Sigmoid colon (tissue), 7 donors: ENCODE results near the gene APOL6. TPM values are rescaled to one million over a fixed set of nuclear protein-coding genes. Genes with fewer than 3 reads are reported as not detected.

ENCODE experiments used
- DNase-seq: peaks from one replicate; pipeline ENCODE4 v3.0.0-alpha.2; 2019
- H3K27ac ChIP-seq, 4 donors: fragments of 200-600 bp; sonication (generic); one replicate each; pipeline ENCODE4 v1.5.1; 2016 to 2019; ENCODE audit warnings: mild to moderate bottlenecking in 1 of 4
- H3K27me3 ChIP-seq, 3 donors: fragments of 200-600 bp; sonication (generic); one replicate each; pipeline ENCODE4 v1.5.1; 2019; ENCODE audit warnings: mild to moderate bottlenecking in 1 of 3
- H3K36me3 ChIP-seq, 4 donors: fragments of 200-600 bp; sonication (generic); one replicate each; pipeline ENCODE4 v1.5.1; 2016 to 2019
- H3K4me1 ChIP-seq, 4 donors: fragments of 200-600 bp; sonication (generic); one replicate each; pipeline ENCODE4 v1.5.1; 2017 to 2019
- H3K4me3 ChIP-seq, 4 donors: fragments of 200-600 bp; sonication (generic); one replicate each; pipeline ENCODE4 v1.5.1; 2017 to 2019; ENCODE audit warnings: mild to moderate bottlenecking in 2 of 4, moderate library complexity in 1 of 4
- H3K9me3 ChIP-seq, 4 donors: fragments of 200-600 bp in 3 of 4; sonication (generic) in 3 of 4; one replicate each; pipeline versions ENCODE4 v1.5.1 to v1.6.1; 2013 to 2019
- EP300 ChIP-seq, 4 donors: sonication (generic); formaldehyde crosslinking; IDR thresholded peaks; one replicate each; pipeline ENCODE4 v1.6.1; 2017; ENCODE audit warnings: antibody characterized with exemption in 4 of 4
- POLR2A ChIP-seq, 2 donors: fragments of 450-650 bp; IDR thresholded peaks; one replicate each; pipeline ENCODE4 v1.6.1; 2016; ENCODE audit warnings: antibody characterized with exemption in 2 of 2, mild to moderate bottlenecking in 2 of 2, moderate library complexity in 2 of 2
- POLR2AphosphoS5 ChIP-seq, 4 donors: sonication (generic); formaldehyde crosslinking; IDR thresholded peaks; one replicate each; pipeline ENCODE4 v1.6.1; 2017; ENCODE audit warnings: antibody characterized with exemption in 4 of 4
- WGBS, 2 donors: extraction: QIAGEN DNeasy Blood & Tissue Kit; methylation state at CpG; one replicate each; pipeline ENCODE4 v1.1.7; 2013; 5-methylcytosine and 5-hydroxymethylcytosine counted together
- intact Hi-C: fragments of 100-400 bp; cut with DNase I; formaldehyde crosslinking; loops from one replicate; pipeline ENCODE4 v1.15.1; 2023
- polyA plus RNA-seq, 3 donors: library from polyadenylated mRNA; stranded (reverse); fragments of 200-250 nt; gene quantifications; one replicate each; pipeline ENCODE4 v1.2.3, GENCODE V29; 2013
- total RNA-seq, 4 donors: library from RNA; depleted of rRNA; stranded (reverse); fragments of >200 nt; gene quantifications; one replicate each; pipeline ENCODE4 v1.1.0, GENCODE V29; 2016
- TF ChIP-seq, protein P1 (sequence below), 4 experiments: fragments of 450-650 bp in 3 of 4; fragments of 200-600 bp in 1 of 4; IDR thresholded peaks; one replicate each; pipeline ENCODE4 v1.5.1; 2016 to 2019; ENCODE audit warnings: antibody characterized with exemption in 4 of 4, mild to moderate bottlenecking in 3 of 4, moderate library complexity in 2 of 4
- donor health status: healthy with polysubstance abuse.
- donor health status: Bipolar disorder and iron deficiency.
- donor health status: healthy.

The APOL6 gene
- total and polyA plus RNA-seq, 7 donors: 4.2 to 28.2 (median 16.8) TPM

DNA sequence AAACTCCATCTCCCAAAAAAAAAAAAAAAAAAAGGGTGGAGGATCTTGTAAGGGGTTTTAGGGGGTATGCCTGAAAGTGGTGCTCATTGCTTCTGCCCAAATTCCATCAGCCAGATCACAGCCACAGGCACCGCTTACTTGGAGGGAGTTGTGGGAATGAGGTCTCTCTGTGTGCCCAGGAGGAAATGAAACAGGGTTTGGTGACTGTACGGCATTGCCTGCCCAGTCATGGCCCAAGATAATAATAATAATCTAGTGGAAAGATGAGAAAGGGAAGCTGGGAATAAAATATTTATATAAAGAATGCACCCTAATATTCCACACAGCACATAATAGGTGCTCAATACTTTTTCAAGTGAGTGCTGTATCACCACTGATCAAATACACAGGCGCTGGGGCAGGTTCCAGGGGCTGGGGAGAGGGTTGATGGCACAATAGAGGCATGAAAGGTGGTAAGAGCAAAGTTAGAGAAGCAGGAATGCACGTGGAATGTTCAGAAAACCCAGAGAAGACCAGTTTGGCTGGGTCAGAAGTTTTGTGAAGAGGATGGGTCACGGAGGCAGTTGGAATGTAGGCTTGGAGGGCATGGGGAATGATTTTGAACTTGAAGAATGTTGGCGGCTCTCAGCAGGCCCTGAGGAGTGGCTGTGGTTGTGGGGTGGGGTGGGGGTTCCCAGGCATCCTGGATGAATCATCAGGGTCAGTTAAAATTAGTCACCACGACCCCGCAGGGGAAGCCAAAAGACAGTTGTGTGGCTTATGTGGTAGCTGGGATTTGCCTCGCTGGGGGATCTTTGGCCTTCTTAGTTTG lies 18.6 kb upstream of the APOL6 start:
- Histone ChIP-seq H3K36me3 (no peaks in the 10 kb centered on the region), H3K4me3 (no peak overlapping the region), H3K4me1 (peaks cover 0 to 15% (median 12%) of the 10 kb centered on the region in 4 donors), H3K27me3 (no peaks in the 10 kb centered on the region), H3K27ac (peak overlapping the region; percentile 85 to 94 (median 90)), H3K9me3 (no peaks in the 10 kb centered on the region)
- DNase-seq: peak; percentile 91
- intact Hi-C loops: loop anchor here (5.0 kb wide), 1 partner anchor 113 kb away; no protein-coding TSS in a partner anchor
- WGBS, 2 donors: 43 to 51% methylated on average over 9 of the region's 9 CpGs
- TF ChIP-seq EP300 (IDR thresholded peaks at IDR 0.05) (no peak), POLR2AphosphoS5 (IDR thresholded peaks at IDR 0.05) (peak in 2 of 4 donors; percentile 34 to 40)

DNA sequence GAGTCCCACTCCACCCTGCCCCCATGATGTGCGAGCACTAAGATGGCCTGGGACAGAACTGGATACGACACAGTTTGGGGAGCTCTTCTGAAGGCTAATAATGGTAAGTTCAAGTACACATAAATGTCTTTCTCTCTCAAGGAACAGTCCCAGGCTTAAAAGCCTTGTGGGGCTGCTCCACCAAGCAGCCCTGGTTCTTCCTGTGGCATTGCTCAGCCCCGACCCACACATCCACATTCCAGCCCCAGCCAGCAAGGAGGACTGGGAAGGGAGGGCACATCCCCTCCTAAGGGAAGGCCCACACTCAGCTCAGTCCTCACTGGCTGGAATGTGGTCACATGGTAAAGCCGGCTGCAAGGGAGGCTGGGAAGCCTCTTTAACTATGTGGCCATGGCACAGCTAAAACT lies 17.9 kb upstream of the APOL6 start:
- no peaks in the 10 kb centered on the region for H3K9me3 ChIP-seq
- no peaks in the 10 kb centered on the region for H3K36me3 ChIP-seq
- TF ChIP-seq, protein P1, sequence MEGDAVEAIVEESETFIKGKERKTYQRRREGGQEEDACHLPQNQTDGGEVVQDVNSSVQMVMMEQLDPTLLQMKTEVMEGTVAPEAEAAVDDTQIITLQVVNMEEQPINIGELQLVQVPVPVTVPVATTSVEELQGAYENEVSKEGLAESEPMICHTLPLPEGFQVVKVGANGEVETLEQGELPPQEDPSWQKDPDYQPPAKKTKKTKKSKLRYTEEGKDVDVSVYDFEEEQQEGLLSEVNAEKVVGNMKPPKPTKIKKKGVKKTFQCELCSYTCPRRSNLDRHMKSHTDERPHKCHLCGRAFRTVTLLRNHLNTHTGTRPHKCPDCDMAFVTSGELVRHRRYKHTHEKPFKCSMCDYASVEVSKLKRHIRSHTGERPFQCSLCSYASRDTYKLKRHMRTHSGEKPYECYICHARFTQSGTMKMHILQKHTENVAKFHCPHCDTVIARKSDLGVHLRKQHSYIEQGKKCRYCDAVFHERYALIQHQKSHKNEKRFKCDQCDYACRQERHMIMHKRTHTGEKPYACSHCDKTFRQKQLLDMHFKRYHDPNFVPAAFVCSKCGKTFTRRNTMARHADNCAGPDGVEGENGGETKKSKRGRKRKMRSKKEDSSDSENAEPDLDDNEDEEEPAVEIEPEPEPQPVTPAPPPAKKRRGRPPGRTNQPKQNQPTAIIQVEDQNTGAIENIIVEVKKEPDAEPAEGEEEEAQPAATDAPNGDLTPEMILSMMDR (IDR thresholded peaks at IDR 0.05): no peak
- TF ChIP-seq POLR2AphosphoS5 (IDR thresholded peaks at IDR 0.05) (no peak), POLR2A (IDR thresholded peaks at IDR 0.05) (no peak), EP300 (IDR thresholded peaks at IDR 0.05) (no peak)
- peak; percentile 67 for DNase-seq
- H3K27ac ChIP-seq: peak overlapping the region; percentile 85 to 94 (median 90)
- 84 to 86% methylated on average over 4 of the region's 4 CpGs for WGBS, 2 donors
- H3K4me3 ChIP-seq: no peak overlapping the region
- peaks cover 0 to 15% (median 12%) of the 10 kb centered on the region in 4 donors for H3K4me1 ChIP-seq
- no peaks in the 10 kb centered on the region for H3K27me3 ChIP-seq
- intact Hi-C loops: no loop called here

DNA sequence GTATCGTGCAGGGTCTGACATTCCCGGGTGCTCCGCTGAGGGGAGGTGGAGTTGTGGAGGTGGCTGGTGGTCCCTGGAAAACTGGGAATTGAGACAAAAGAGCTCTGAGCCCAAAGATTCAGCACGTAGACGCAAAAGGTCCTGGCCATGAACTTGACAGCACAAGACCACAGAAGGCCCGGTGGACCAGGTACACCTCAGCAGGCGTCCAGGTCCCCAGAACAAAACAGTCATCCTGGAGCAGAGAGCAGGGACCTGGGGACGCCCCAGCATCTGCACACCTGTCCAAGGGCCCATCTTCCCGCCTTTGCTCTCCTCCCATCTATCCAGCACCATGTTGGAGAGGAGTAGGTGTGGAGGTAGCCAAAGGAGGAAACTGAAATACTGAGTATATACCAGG lies 17.4 kb upstream of the APOL6 start:
- Histone ChIP-seq H3K9me3 (no peaks in the 10 kb centered on the region), H3K36me3 (no peaks in the 10 kb centered on the region), H3K27ac (peak overlapping the region in 3 of 4 donors; percentile 88 to 94 (median 92)), H3K4me3 (no peak overlapping the region), H3K27me3 (no peaks in the 10 kb centered on the region), H3K4me1 (peaks cover 0 to 15% (median 12%) of the 10 kb centered on the region in 4 donors)
- TF ChIP-seq EP300 (IDR thresholded peaks at IDR 0.05) (no peak), POLR2AphosphoS5 (IDR thresholded peaks at IDR 0.05) (no peak), POLR2A (IDR thresholded peaks at IDR 0.05) (no peak)
- TF ChIP-seq, protein P1 (IDR thresholded peaks at IDR 0.05): no peak
- intact Hi-C loops: no loop called here
- peak; percentile 49 for DNase-seq
- 94 to 96% methylated on average over 9 of the region's 9 CpGs for WGBS, 2 donors

DNA sequence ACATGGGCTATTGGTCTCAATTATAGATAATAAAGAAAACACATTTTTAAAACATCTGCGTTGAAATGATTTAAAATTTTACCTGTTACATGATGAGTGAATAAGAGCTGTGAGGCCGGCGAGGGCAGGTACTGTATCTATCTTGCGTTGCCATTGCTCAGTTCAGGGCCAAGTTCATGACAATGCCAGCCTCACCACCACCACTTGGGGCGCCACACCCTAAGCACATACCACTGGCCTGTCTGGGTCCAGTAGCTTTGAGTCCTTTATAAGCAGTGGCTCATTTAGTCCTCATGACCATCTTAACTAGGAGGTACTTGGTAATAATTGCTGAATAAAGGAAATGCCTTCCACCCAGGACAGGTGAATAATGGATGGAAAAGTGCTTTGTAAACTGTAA lies 16.6 kb upstream of the APOL6 start:
- peak; percentile 65 for DNase-seq
- intact Hi-C loops: no loop called here
- Histone ChIP-seq H3K4me3 (no peak overlapping the region), H3K9me3 (no peaks in the 10 kb centered on the region), H3K27ac (no peak overlapping the region), H3K4me1 (peaks cover 0 to 17% (median 12%) of the 10 kb centered on the region in 4 donors), H3K27me3 (no peaks in the 10 kb centered on the region), H3K36me3 (no peaks in the 10 kb centered on the region)
- WGBS, 2 donors: 21 to 75% methylated on average over 5 of the region's 5 CpGs
- TF ChIP-seq POLR2A (IDR thresholded peaks at IDR 0.05) (no peak), POLR2AphosphoS5 (IDR thresholded peaks at IDR 0.05) (no peak)
- TF ChIP-seq, protein P1 (IDR thresholded peaks at IDR 0.05): peak in 1 of 4 experiments; percentile 23

DNA sequence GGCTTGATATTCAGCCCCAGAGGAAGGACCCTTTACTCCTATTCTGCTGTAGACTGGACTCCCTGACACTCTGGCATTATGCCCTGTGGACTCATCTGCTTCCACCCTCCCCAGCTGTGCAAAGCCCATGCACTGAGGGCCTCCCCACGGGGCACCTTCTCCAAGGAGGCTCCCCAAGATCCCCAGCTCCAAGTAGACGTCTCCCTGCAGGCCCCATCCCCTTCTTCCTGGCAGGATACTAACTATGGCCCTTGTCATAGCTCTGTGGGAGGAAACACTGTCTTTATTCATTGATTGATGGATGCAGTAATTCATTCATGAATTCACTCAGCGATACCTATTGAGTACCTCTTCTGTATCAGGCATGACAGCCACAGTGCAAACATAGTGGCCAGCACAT lies 15.3 kb upstream of the APOL6 start:
- Histone ChIP-seq H3K27me3 (no peaks in the 10 kb centered on the region), H3K36me3 (no peaks in the 10 kb centered on the region), H3K4me3 (no peak overlapping the region), H3K4me1 (peaks cover 0 to 23% (median 20%) of the 10 kb centered on the region in 4 donors), H3K9me3 (no peaks in the 10 kb centered on the region), H3K27ac (no peak overlapping the region)
- DNase-seq: peak; percentile 63
- intact Hi-C loops: no loop called here
- TF ChIP-seq EP300 (IDR thresholded peaks at IDR 0.05) (no peak), POLR2A (IDR thresholded peaks at IDR 0.05) (no peak), POLR2AphosphoS5 (IDR thresholded peaks at IDR 0.05) (no peak)
- TF ChIP-seq, protein P1 (IDR thresholded peaks at IDR 0.05): no peak
- 81 to 83% methylated on average over 3 of the region's 3 CpGs for WGBS, 2 donors
